ENCODE measurements around the gene MCM3.
A peak's percentile ranks its signal among the peaks of the same experiment; 100 is the strongest.

The MCM3 gene

DNA sequence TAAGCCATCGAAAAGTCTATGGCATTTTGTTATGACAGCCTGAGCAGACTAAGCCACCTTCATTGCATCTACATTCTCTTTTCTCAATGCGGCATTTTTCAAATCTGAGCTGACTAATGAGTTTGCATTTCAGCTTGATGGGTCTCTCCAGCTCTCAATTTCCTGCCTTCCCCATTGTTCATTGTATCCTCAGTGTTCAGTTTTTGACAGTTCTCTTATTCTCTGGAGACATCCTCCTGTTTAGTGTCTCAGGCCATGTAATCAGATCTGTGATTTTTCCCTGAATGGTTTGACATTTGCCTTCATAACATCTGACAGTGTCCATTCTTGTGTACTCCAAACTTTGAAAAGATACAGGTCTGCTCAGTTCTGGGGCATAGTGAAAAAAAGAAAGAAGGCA is 27.9 kb upstream of the MCM3 start:
- peak; percentile 5 for DNase-seq (ENCODE audit: low read depth)
- H3K4me3 ChIP-seq (replicated peaks; ENCODE audit: low read depth, low read length), result no peak overlapping the region
- TF ChIP-seq, protein P1, sequence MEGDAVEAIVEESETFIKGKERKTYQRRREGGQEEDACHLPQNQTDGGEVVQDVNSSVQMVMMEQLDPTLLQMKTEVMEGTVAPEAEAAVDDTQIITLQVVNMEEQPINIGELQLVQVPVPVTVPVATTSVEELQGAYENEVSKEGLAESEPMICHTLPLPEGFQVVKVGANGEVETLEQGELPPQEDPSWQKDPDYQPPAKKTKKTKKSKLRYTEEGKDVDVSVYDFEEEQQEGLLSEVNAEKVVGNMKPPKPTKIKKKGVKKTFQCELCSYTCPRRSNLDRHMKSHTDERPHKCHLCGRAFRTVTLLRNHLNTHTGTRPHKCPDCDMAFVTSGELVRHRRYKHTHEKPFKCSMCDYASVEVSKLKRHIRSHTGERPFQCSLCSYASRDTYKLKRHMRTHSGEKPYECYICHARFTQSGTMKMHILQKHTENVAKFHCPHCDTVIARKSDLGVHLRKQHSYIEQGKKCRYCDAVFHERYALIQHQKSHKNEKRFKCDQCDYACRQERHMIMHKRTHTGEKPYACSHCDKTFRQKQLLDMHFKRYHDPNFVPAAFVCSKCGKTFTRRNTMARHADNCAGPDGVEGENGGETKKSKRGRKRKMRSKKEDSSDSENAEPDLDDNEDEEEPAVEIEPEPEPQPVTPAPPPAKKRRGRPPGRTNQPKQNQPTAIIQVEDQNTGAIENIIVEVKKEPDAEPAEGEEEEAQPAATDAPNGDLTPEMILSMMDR (IDR thresholded peaks at IDR 0.05; ENCODE audit: low read length, missing control alignments), result no peak

DNA sequence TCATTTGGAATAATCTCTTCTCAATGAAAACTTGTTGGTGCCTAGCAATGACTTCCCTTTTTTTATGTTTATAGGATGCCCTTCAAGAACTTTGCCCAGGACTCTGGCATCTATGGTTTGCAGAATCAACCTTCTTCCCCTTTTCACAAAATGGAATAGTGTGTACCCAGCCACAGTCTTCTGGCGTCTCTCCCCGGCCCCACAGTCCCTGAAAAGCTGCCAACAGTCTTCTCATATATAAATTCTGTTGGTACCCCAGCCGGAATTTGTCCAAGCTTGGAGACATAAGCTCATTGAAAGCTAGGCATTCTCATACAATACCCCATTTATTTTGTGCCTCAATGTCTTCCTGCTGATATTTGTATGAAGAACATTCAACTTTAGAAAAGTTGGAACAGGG is 26.4 kb upstream of the MCM3 start:
- H3K4me3 ChIP-seq (replicated peaks; ENCODE audit: low read depth, low read length), result no peak overlapping the region
- no peak for DNase-seq (ENCODE audit: low read depth)
- TF ChIP-seq, protein P1 (IDR thresholded peaks at IDR 0.05; ENCODE audit: low read length, missing control alignments), result no peak

DNA sequence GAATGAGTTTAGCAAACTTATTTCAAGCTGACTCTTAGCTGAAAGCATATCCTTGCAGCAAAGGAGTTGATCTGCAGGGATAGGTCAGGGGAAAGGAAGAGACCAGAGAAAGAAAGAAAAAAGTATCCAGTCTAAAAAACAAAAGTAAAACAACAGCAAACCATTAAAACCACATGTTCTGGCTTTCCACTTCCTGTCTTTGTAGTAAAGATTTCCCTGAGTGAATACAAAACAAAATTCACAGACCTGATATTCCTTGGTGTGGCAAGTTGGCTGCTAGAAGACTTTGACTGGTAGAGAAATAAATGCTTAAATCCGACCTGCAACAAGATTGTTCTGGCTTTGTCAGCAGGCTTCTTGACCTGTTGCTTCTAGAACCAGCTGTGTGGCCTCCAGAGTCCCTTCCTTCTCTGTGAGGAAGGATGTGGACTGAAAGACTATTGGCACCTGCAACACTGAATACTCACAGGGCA is 23.4 kb upstream of the MCM3 start:
- TF ChIP-seq, protein P1 (IDR thresholded peaks at IDR 0.05; ENCODE audit: low read length, missing control alignments), result no peak
- DNase-seq (ENCODE audit: low read depth), result no peak
- H3K4me3 ChIP-seq (replicated peaks; ENCODE audit: low read depth, low read length), result no peak overlapping the region

DNA sequence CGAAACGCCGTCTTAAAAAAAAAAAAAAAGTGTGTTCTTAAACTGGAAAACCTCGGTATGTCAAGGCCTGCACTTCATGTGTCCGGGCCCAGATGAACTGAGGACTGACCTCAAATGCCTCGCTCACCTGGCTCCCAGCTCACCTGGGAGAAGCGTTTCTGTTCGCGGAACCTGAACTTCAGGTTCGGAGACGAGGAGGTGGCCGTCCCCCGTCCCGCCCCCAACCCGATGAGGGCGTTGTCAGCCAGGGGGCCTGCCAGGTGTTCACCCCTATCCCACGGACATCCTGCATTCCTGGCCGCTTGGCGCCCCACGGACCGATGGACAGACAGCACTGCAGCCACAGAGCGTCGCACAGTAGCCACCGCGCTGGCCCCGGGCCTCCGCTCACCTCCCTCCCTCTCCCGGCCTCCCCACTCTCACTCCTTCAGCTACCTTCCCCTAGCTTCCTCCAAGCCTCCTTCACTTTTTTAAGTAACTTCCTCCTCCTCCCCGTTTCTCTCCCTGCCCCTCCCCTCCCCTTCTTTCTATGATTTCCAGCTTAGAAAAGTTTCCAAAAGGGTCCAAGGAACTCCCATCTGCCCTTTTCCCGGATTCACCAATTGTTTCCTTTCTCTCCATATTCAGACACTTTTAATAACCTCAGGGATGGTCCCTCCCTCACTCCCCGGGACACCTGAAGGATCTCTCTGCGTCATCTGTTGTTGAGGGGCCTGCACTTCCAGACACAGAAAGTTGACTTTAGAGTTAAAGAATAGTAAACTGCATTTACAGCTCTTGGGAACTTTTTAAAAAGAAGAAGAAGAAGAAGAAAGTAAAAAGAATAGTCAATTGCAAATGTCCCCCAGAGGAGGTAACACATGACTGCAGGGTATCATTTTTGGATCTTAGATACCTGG is 22.7 kb upstream of the MCM3 start:
- H3K4me3 ChIP-seq (replicated peaks; ENCODE audit: low read depth, low read length), result no peak overlapping the region
- DNase-seq (ENCODE audit: low read depth), result no peak
- TF ChIP-seq, protein P1 (IDR thresholded peaks at IDR 0.05; ENCODE audit: low read length, missing control alignments), result no peak

DNA sequence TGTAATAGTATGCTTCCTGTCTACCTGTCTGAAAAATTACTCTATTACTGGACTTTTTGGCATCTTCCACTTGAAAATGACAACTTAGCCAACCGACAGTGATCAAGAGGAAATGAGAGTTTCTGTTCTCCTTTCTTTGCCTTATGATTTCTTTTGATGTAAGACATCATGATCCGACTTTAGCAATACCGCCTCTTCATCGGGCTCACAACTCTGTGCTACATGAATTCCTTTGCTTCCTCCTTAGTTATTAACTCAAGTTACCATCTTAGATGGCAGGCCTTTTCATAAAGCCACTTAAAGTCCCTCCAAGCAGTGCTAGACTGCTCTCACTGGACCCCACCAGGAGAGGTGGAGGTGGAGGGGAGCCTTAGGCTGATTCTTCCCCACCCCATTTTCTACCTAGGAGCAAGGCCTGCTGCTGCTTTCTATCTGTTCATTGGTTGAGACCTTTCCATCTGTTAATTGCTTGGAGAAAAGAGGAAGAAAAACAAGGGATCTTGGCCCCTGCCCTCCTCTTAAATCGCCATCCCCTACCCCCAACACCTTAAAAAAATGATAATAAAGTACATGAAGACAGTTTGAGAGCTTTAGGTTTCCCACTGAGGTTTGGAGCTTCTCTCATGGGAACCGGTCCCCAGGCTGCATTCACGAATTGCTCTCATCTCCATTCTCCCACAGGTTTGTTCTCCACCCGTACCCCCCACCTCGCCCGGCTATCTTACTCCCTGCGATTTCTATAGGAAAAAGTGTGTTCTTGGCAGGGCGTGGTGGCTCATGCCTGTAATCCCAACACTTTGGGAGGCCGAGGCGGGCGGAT is 21.6 kb upstream of the MCM3 start:
- TF ChIP-seq, protein P1 (IDR thresholded peaks at IDR 0.05; ENCODE audit: low read length, missing control alignments), result no peak
- DNase-seq (ENCODE audit: low read depth), result no peak
- H3K4me3 ChIP-seq (replicated peaks; ENCODE audit: low read depth, low read length), result no peak overlapping the region

DNA sequence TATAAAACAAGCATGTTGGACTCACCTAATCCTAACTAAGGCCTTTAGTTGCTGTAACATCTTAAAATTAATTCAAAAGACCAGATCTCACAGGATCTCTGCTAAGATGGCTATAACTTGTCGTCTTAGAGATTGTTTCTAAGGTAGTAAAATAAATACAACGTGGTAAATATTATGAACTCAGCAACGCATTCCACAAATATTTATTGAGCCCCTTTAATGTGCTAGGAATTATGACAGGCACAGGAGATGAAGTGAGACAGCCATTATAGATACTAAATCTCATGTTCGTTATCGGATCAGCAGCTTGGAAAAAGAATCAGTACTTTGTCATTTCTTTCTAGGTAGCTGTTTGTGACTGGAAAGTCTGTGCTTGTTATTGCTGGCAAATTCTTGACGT is 20.9 kb upstream of the MCM3 start:
- DNase-seq (ENCODE audit: low read depth), result no peak
- TF ChIP-seq, protein P1 (IDR thresholded peaks at IDR 0.05; ENCODE audit: low read length, missing control alignments), result no peak
- H3K4me3 ChIP-seq (replicated peaks; ENCODE audit: low read depth, low read length), result no peak overlapping the region

All from fibroblast of pulmonary artery (primary cell).